RWPE2 (cell line): ENCODE data around the gene SLC26A1.
A peak's percentile ranks its signal among the peaks of the same experiment; 100 is the strongest.

Experiments
- ATAC-seq: fragments of 200-7000 bp; cut with Tn5 transposase; 3 replicates; pipeline ENCODE4 v1.9.1; 2021; ENCODE audit warnings: low read depth
- DNase-seq: peaks from one replicate; pipeline ENCODE4 v3.0.0-alpha.2; 2020; ENCODE audit warnings: low spot score
- H3K27ac ChIP-seq: fragments of 450-650 bp; 2 replicates; pipeline ENCODE4 v1.5.1; 2017; ENCODE audit warnings: mild to moderate bottlenecking; ENCODE audit not compliant: poor library complexity, severe bottlenecking
- H3K27me3 ChIP-seq: fragments of 250-450 bp; sonication (Bioruptor Pico); 2 replicates; pipeline ENCODE4 v1.5.1; 2021; ENCODE audit warnings: mild to moderate bottlenecking, moderate library complexity; ENCODE audit not compliant: insufficient read depth, poor library complexity, severe bottlenecking
- H3K36me3 ChIP-seq: fragments of 250-450 bp; sonication (Bioruptor Pico); 2 replicates; pipeline ENCODE4 v1.5.1; 2020; ENCODE audit warnings: low read depth, mild to moderate bottlenecking, moderate library complexity
- H3K4me1 ChIP-seq: fragments of 250-450 bp; sonication (Bioruptor Pico); 2 replicates; pipeline ENCODE4 v1.5.1; 2021; ENCODE audit warnings: mild to moderate bottlenecking, moderate library complexity; ENCODE audit not compliant: insufficient read depth, poor library complexity, severe bottlenecking
- H3K4me3 ChIP-seq: fragments of 250-450 bp; sonication (Bioruptor Pico); 2 replicates; pipeline ENCODE4 v1.5.1; 2021; ENCODE audit warnings: mild to moderate bottlenecking, moderate library complexity; ENCODE audit not compliant: severe bottlenecking
- H3K9me3 ChIP-seq: fragments of 250-450 bp; sonication (Bioruptor Pico); 2 replicates; pipeline ENCODE4 v1.5.1; 2021; ENCODE audit warnings: mild to moderate bottlenecking, moderate library complexity; ENCODE audit not compliant: severe bottlenecking
- TF ChIP-seq, protein P1 (sequence below): fragments of 450-650 bp; IDR thresholded peaks from one replicate; pipeline ENCODE4 v1.5.1; 2017; ENCODE audit warnings: mild to moderate bottlenecking, moderate library complexity; ENCODE audit not compliant: poor library complexity, severe bottlenecking

SLC26A1 gene

DNA sequence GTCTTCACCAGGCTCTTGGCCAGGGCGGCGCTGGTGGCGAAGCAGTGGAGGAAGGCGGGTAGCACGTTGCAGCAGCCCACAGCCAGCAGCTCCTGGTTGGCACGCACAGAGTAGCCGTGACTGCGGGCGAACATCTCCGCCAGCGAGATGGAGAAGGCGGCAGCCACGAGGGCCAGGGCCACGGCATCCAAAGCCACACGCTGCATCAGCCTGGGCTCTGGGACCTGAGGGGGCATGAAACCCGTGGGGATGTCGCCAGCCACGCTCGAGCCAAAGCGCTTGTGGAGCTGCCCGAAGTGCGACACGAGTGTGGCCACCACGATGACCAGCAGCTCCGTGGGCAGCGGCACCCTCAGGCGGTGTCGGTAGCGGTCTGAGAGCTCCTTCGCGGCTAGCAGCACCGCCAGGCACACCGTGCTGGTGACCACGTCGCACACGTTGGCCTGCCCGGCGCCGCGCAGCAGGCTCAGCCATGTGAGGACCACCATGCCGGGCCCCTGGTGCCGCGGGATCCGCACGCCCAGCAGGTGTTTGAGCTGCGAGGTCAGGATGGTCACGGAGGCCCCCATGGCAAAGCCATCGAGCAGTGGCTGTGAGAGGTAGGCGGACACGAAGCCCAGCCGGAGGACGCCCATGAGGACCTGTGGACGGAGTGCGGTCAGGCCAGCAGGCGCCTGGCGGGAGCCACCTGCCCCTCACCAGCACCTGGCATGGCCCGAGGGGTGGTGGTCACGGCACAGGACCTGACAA, 3.3 kb downstream of the SLC26A1 start:
- TF ChIP-seq, protein P1, sequence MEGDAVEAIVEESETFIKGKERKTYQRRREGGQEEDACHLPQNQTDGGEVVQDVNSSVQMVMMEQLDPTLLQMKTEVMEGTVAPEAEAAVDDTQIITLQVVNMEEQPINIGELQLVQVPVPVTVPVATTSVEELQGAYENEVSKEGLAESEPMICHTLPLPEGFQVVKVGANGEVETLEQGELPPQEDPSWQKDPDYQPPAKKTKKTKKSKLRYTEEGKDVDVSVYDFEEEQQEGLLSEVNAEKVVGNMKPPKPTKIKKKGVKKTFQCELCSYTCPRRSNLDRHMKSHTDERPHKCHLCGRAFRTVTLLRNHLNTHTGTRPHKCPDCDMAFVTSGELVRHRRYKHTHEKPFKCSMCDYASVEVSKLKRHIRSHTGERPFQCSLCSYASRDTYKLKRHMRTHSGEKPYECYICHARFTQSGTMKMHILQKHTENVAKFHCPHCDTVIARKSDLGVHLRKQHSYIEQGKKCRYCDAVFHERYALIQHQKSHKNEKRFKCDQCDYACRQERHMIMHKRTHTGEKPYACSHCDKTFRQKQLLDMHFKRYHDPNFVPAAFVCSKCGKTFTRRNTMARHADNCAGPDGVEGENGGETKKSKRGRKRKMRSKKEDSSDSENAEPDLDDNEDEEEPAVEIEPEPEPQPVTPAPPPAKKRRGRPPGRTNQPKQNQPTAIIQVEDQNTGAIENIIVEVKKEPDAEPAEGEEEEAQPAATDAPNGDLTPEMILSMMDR: no peak
- Histone ChIP-seq H3K36me3 (no peaks in the 10 kb centered on the region), H3K9me3 (no peaks in the 10 kb centered on the region), H3K27ac (no peak overlapping the region), H3K4me1 (peaks cover 8% of the 10 kb centered on the region), H3K27me3 (no peaks in the 10 kb centered on the region), H3K4me3 (no peak overlapping the region)
- DNase-seq (no peak), ATAC-seq (no peak)

DNA sequence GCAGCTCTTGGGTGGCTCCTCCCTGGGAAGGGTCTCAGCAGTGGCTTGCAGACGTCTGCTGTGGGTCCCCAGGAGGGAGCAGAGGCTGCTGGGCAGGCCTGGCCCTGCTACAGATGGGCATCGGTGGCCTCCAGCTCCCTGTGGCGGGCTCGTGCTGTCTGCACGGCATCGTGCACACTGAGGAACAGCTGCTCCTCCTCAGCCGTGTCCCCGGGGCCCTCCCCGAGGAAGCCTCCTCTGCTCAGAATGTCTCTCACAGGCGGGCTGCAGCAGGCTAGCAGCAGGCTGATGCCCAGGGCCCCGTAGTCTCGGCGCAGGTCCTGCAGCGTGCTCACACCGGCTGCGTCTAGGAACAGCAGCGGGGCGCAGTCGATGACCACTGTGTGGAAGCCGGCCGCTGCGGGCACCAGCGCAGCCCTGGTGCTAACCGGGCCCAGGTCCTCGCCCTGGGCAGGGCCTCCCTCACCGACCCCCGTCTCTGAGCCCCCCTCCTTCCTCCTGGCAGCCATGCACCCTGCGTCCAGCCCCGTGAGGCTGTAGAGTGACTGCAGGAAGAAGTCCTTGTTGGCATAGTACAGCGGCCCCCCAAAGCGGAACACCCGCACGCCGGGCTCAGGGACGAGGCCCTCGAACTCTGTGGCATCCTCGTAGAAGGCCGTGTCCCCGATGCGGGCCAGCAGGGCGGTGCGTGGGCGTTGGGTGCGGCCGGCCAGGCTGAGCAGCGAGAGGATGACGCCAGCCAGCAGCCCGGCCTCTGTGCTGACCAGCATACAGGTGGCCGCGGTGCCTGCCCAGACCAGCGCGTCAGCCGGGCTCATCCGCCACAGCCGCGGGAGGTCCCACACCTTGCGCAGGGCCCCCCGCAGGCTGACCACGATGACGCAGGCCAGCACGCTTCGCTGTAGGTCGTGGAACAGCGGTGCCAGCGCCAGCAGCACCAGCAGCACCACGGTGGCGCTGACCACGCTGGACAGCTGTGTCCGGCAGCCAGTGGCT, 4.2 kb downstream of the SLC26A1 start:
- no peaks in the 10 kb centered on the region for H3K27me3 ChIP-seq
- H3K36me3 ChIP-seq: no peaks in the 10 kb centered on the region
- peaks cover 9% of the 10 kb centered on the region for H3K4me1 ChIP-seq
- TF ChIP-seq, protein P1: no peak
- no peak overlapping the region for H3K4me3 ChIP-seq
- no peak for ATAC-seq
- no peaks in the 10 kb centered on the region for H3K9me3 ChIP-seq
- DNase-seq: no peak
- H3K27ac ChIP-seq: no peak overlapping the region

DNA sequence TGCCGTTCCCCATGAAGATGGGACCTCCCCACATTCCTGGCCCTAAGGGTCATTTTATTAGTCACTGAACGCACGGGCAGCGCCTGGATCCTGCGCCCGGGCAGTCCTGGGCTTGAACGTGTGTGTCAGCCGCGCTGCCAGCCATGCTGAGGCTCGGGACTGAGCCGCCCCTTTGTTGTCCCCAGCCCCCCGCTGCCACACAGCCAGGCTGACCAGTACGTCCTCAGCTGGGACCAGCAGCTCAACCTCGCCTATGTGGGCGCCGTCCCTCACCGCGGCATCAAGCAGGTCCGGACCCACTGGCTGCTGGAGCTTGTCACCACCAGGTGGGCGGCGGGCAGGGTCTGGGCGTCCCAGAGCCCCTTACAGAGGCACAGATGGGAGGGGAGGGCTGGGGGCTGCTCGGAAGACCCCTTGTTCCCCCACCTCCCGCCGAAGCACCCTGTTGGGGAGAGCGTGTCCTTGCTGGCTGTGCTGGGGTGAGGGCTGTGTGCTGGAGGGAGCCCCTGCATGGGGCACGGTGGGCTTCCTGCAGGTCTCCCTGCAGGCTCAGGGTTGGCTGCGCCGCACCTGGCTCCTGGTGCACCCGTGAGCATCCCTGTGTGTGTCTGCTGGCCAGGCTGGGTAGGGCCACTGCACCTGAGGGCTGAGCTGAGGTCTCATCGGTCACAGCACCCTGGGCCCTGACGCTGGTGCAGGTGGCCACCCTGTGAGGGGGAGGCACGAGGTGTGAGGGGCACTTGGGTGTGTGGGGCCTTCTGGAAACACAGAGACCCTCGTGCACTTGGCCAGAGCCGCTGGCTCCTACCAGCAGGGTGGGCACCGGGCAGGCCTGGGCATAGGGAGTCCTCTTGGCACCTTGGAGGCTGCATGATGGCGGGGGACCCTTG, 5.3 kb downstream of the SLC26A1 start:
- Histone ChIP-seq H3K27me3 (no peaks in the 10 kb centered on the region), H3K36me3 (no peaks in the 10 kb centered on the region), H3K4me1 (peaks cover 9% of the 10 kb centered on the region), H3K4me3 (peak overlapping the region; percentile 71), H3K27ac (peak overlapping the region; percentile 57), H3K9me3 (no peaks in the 10 kb centered on the region)
- DNase-seq: no peak
- TF ChIP-seq, protein P1: no peak
- peak; percentile 78; the same call in 2 of the 3 replicates for ATAC-seq

DNA sequence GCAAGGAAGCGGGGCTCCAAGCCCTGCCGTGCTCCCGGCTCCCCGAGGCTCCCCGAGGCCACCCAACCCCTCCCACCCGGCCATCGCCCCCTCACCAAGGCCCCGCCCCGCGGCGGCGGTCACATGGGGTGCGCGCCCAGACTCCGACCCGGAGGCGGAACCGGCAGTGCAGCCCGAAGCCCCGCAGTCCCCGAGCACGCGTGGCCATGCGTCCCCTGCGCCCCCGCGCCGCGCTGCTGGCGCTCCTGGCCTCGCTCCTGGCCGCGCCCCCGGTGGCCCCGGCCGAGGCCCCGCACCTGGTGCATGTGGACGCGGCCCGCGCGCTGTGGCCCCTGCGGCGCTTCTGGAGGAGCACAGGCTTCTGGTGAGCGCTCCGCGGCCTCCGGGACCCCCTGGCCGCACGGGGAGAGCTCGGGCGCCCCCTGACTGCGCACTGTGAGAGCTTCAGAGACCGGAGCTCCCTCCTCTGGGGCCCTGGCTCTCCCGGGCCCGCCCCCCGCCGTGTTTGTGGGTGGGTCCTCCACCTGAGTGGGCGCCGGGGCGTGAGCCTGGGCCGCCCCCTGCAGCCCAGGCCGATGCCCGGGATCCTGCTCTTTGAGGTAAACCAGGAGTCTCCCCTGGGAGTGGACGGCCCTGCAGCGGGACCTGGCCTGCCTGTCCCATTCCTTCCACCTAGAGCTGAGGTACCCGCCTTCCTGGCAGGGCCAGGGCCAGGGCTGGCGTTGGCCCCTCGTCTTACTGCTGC, 6.2 kb downstream of the SLC26A1 start, which contains the start of gene IDUA:
IDUA (plus strand) TSS at position 166 of the 745 bp plus-strand sequence; CDS start at position 207, 41 bp downstream.
- ATAC-seq (peak; percentile 74), DNase-seq (no peak)
- peaks cover 9% of the 10 kb centered on the region for H3K4me1 ChIP-seq
- H3K9me3 ChIP-seq: no peaks in the 10 kb centered on the region
- H3K4me3 ChIP-seq: peak within 1 kb of the TSS; percentile 71
- no peaks in the 10 kb centered on the region for H3K36me3 ChIP-seq
- peak within 1 kb of the TSS; percentile 57 for H3K27ac ChIP-seq
- TF ChIP-seq, protein P1: peak; percentile 86
- H3K27me3 ChIP-seq: no peaks in the 10 kb centered on the region
